SK-N-SH (cell line): ENCODE results near the gene TMEM95. TPM values are rescaled to one million over a fixed set of nuclear protein-coding genes. Genes with fewer than 3 reads are reported as not detected.

Source experiments
- CTCF ChIA-PET: fragments of 300-600, 350-600 bp; formaldehyde crosslinking; extraction: SDS; loops from one replicate; lab custom pipeline; 2021; lab: Yijun Ruan, JAX
- POLR2A ChIA-PET: fragments of 350-600 bp; sonication (Branson Sonifier 250); formaldehyde crosslinking; extraction: SDS; loops from one replicate; lab custom pipeline; 2020; ENCODE audit warnings: antibody characterized with exemption, inconsistent platforms; lab: Yijun Ruan, JAX
- DNase-seq: peaks from one replicate; pipeline ENCODE4 v3.0.0; 2012
- H2AFZ ChIP-seq: fragments of 200-600 bp; sonication (generic); 2 replicates; pipeline ENCODE4 v1.8.1; 2016; ENCODE audit warnings: antibody characterized with exemption, mild to moderate bottlenecking, low read depth
- H3F3A ChIP-seq: fragments of 200-600 bp; sonication (generic); replicated peaks from 2 replicates; pipeline ENCODE3; 2016; ENCODE audit warnings: antibody characterized with exemption, mild to moderate bottlenecking; ENCODE audit not compliant: insufficient read depth
- H3K27ac ChIP-seq, 2 experiments: fragments of 200-500 bp in 1 of 2; fragments of 200-600 bp in 1 of 2; sonication (Bioruptor generic) in 1 of 2; sonication (generic), shearing (Covaris generic) in 1 of 2; 2 replicates each; pipeline versions ENCODE4 v1.5.1 to v1.6.1; 2014 to 2016; ENCODE audit warnings: low read depth in 2 of 2, inconsistent platforms in 1 of 2, low read length in 1 of 2, mild to moderate bottlenecking in 1 of 2, mixed read lengths in 1 of 2
- H3K27me3 ChIP-seq: fragments of 200-600 bp; sonication (generic), shearing (Covaris generic); 2 replicates; pipeline ENCODE4 v1.6.1; 2016; ENCODE audit warnings: mixed run types; ENCODE audit not compliant: insufficient read depth
- H3K36me3 ChIP-seq, 2 experiments: fragments of 200-500 bp in 1 of 2; fragments of 200-600 bp in 1 of 2; sonication (Bioruptor generic) in 1 of 2; sonication (generic) in 1 of 2; replicated peaks in 1 of 2; 2 replicates each; pipeline versions ENCODE3 to v1.5.1; 2014 to 2016; ENCODE audit warnings: low read length in 1 of 2, mild to moderate bottlenecking in 1 of 2; ENCODE audit not compliant: insufficient read depth in 2 of 2, control insufficient read depth in 1 of 2
- H3K4me1 ChIP-seq, 2 experiments: fragments of 200-500 bp in 1 of 2; fragments of 200-600 bp in 1 of 2; sonication (Bioruptor generic) in 1 of 2; sonication (generic), shearing (Covaris generic) in 1 of 2; 2 replicates each; pipeline versions ENCODE4 v1.5.1 to v1.6.1; 2014 to 2016; ENCODE audit warnings: low read depth in 1 of 2, low read length in 1 of 2, mixed run types in 1 of 2; ENCODE audit not compliant: insufficient read depth in 2 of 2, control insufficient read depth in 1 of 2
- H3K4me2 ChIP-seq: fragments of 200-600 bp; sonication (generic), shearing (Covaris generic); 2 replicates; pipeline ENCODE4 v1.6.1; 2017; ENCODE audit warnings: mixed run types
- H3K4me3 ChIP-seq, 2 experiments: fragments of 200-500 bp in 1 of 2; fragments of 200-600 bp in 1 of 2; sonication (Bioruptor generic) in 1 of 2; sonication (generic), shearing (Covaris generic) in 1 of 2; 2 replicates each; pipeline versions ENCODE4 v1.5.1 to v1.8.1; 2014 to 2016; ENCODE audit warnings: low read depth in 2 of 2, inconsistent platforms in 1 of 2, low read length in 1 of 2, mild to moderate bottlenecking in 1 of 2, mixed read lengths in 1 of 2, moderate library complexity in 1 of 2
- H3K79me2 ChIP-seq: fragments of 200-600 bp; sonication (generic); 2 replicates; pipeline ENCODE4 v1.8.1; 2017; ENCODE audit warnings: mild to moderate bottlenecking; ENCODE audit not compliant: insufficient read depth
- H3K9ac ChIP-seq: fragments of 200-600 bp; sonication (generic); 2 replicates; pipeline ENCODE4 v1.6.1; 2017; ENCODE audit warnings: mixed run types
- H3K9me2 ChIP-seq: fragments of 200-600 bp; sonication (generic); 2 replicates; pipeline ENCODE4 v1.6.1; 2017; ENCODE audit warnings: mixed run types
- H3K9me3 ChIP-seq: fragments of 200-600 bp; sonication (generic); 2 replicates; pipeline ENCODE4 v1.6.1; 2017; ENCODE audit warnings: mixed run types, mild to moderate bottlenecking, moderate library complexity
- H4K20me1 ChIP-seq: fragments of 200-600 bp; sonication (generic); 2 replicates; pipeline ENCODE4 v1.6.1; 2017; ENCODE audit warnings: mild to moderate bottlenecking, mixed run types; ENCODE audit not compliant: insufficient read depth
- ELF1 ChIP-seq: IDR thresholded peaks from 2 replicates; pipeline ENCODE4 v1.4.0; 2012
- EP300 ChIP-seq, 2 experiments: IDR thresholded peaks; 2 replicates each; pipeline versions ENCODE4 v1.4.0 to v1.6.1; 2012; ENCODE audit warnings: borderline replicate concordance in 1 of 2, low read depth in 1 of 2, low read length in 1 of 2
- EZH2phosphoT487 ChIP-seq: fragments of 200-600 bp; sonication (generic); IDR thresholded peaks from 2 replicates; pipeline ENCODE4 v1.6.1; 2017; ENCODE audit warnings: low read depth, mixed run types, mild to moderate bottlenecking, antibody characterized with exemption, moderate library complexity, borderline replicate concordance
- FOSL2 ChIP-seq: IDR thresholded peaks from 2 replicates; pipeline ENCODE4 v1.4.0; 2012; ENCODE audit warnings: low read depth, mild to moderate bottlenecking, moderate library complexity, borderline replicate concordance
- JUND ChIP-seq: IDR thresholded peaks from 2 replicates; pipeline ENCODE4 v1.4.0; 2012
- NFIC ChIP-seq: IDR thresholded peaks from 2 replicates; pipeline ENCODE4 v1.4.0; 2012; ENCODE audit warnings: borderline replicate concordance
- REST ChIP-seq: IDR thresholded peaks from 2 replicates; pipeline ENCODE4 v1.6.1; 2012; ENCODE audit warnings: mild to moderate bottlenecking, low read depth, low read length, moderate library complexity
- RFX5 ChIP-seq: IDR thresholded peaks from 2 replicates; pipeline ENCODE4 v1.6.1; 2012; ENCODE audit warnings: mild to moderate bottlenecking, improper control_type of control experiment, low read length
- SIN3A ChIP-seq: IDR thresholded peaks from 2 replicates; pipeline ENCODE4 v1.6.1; 2012; ENCODE audit warnings: low read depth, mild to moderate bottlenecking, low read length, moderate library complexity, borderline replicate concordance
- SMC3 ChIP-seq: IDR thresholded peaks from 2 replicates; pipeline ENCODE4 v1.6.1; 2012; ENCODE audit warnings: low read depth, low read length, improper control_type of control experiment
- TCF12 ChIP-seq: IDR thresholded peaks from 2 replicates; pipeline ENCODE4 v1.4.0; 2012
- TEAD4 ChIP-seq: IDR thresholded peaks from 2 replicates; pipeline ENCODE4 v1.4.0; 2012; ENCODE audit warnings: mild to moderate bottlenecking, borderline replicate concordance; ENCODE audit not compliant: insufficient read depth
- USF2 ChIP-seq: fragments of 150-350 bp; IDR thresholded peaks from 2 replicates; pipeline ENCODE4 v1.6.1; 2017; ENCODE audit warnings: antibody characterized with exemption, low read length, low read depth, borderline replicate concordance
- YY1 ChIP-seq: IDR thresholded peaks from 2 replicates; pipeline ENCODE4 v1.4.0; 2012; ENCODE audit warnings: low read depth, mild to moderate bottlenecking
- WGBS: methylation state at CpG from one replicate; pipeline ENCODE4 v1.1.6; 2017; ENCODE audit warnings: low lambda C conversion rate; 5-methylcytosine and 5-hydroxymethylcytosine counted together
- polyA plus RNA-seq, 3 experiments: library from polyadenylated mRNA; depleted of rRNA; stranded (reverse); fragments of >200 nt; gene quantifications; 2 replicates each; pipeline ENCODE4 v1.2.3, GENCODE V29; 2012
- TF ChIP-seq, protein P1 (sequence below): fragments of 200-600 bp; sonication (generic); IDR thresholded peaks from 2 replicates; pipeline ENCODE4 v1.6.1; 2017; ENCODE audit warnings: antibody characterized with exemption, mild to moderate bottlenecking, moderate library complexity
- TF ChIP-seq, protein P2 (sequence below): IDR thresholded peaks from 2 replicates; pipeline ENCODE4; 2012
- TF ChIP-seq, protein P3 (sequence below): IDR thresholded peaks from 2 replicates; pipeline ENCODE4 v1.4.0; 2012; ENCODE audit warnings: low read depth, borderline replicate concordance

The TMEM95 gene
- polyA plus RNA-seq, 1 of the 3 experiments (the other 2 are of a cell fraction): not detected

- Histone ChIP-seq H3K79me2 (peaks cover 15% of the 10 kb centered on the region), H3K9me3 (no peaks in the 10 kb centered on the region), H3K9me2 (no peaks in the 10 kb centered on the region), H2AFZ (no peak overlapping the region), H3K4me2 (no peak overlapping the region), H3K9ac (no peak overlapping the region), H3K36me3 (peaks cover 20 to 51% of the 10 kb centered on the region in 2 experiments), H3K27me3 (no peaks in the 10 kb centered on the region), H3K4me3 (no peak overlapping the region), H3F3A (peaks cover 19% of the 10 kb centered on the region), H4K20me1 (peaks cover 13% of the 10 kb centered on the region), H3K4me1 (peaks cover 7 to 20% of the 10 kb centered on the region in 2 experiments; a peak in 2 of 4 replicates), H3K27ac (no peak overlapping the region)
- ChIA-PET CTCF (interaction anchor here (0.6 to 1.7 kb wide), 2 partner anchors 27 to 37 kb away, joined by 3 to 8 read pairs; partner anchors contain the start of gene SLC2A4), POLR2A (interaction anchor here (0.8 kb wide), 1 partner anchor 33 kb away, joined by 3 read pairs; no protein-coding TSS in a partner anchor)
- no peak for DNase-seq
- TF ChIP-seq NFIC: no peak
- no peak for TF ChIP-seq TEAD4
- no peak for TF ChIP-seq USF2
- TF ChIP-seq FOSL2: no peak
- no peak for TF ChIP-seq RFX5
- TF ChIP-seq EZH2phosphoT487: no peak
- no peak for TF ChIP-seq REST
- TF ChIP-seq, protein P1, sequence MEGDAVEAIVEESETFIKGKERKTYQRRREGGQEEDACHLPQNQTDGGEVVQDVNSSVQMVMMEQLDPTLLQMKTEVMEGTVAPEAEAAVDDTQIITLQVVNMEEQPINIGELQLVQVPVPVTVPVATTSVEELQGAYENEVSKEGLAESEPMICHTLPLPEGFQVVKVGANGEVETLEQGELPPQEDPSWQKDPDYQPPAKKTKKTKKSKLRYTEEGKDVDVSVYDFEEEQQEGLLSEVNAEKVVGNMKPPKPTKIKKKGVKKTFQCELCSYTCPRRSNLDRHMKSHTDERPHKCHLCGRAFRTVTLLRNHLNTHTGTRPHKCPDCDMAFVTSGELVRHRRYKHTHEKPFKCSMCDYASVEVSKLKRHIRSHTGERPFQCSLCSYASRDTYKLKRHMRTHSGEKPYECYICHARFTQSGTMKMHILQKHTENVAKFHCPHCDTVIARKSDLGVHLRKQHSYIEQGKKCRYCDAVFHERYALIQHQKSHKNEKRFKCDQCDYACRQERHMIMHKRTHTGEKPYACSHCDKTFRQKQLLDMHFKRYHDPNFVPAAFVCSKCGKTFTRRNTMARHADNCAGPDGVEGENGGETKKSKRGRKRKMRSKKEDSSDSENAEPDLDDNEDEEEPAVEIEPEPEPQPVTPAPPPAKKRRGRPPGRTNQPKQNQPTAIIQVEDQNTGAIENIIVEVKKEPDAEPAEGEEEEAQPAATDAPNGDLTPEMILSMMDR: no peak
- TF ChIP-seq SMC3: no peak
- no peak for TF ChIP-seq TCF12
- TF ChIP-seq SIN3A: no peak
- TF ChIP-seq ELF1: no peak
- no peak for TF ChIP-seq EP300 (IDR thresholded peaks at IDR 0.05; ENCODE audit: borderline replicate concordance in 1 of 2, low read depth in 1 of 2, low read length in 1 of 2)
- TF ChIP-seq, protein P2, sequence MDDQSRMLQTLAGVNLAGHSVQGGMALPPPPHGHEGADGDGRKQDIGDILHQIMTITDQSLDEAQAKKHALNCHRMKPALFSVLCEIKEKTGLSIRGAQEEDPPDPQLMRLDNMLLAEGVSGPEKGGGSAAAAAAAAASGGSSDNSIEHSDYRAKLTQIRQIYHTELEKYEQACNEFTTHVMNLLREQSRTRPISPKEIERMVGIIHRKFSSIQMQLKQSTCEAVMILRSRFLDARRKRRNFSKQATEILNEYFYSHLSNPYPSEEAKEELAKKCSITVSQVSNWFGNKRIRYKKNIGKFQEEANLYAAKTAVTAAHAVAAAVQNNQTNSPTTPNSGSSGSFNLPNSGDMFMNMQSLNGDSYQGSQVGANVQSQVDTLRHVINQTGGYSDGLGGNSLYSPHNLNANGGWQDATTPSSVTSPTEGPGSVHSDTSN: no peak
- no peak for TF ChIP-seq JUND
- TF ChIP-seq YY1: no peak
- TF ChIP-seq, protein P3, sequence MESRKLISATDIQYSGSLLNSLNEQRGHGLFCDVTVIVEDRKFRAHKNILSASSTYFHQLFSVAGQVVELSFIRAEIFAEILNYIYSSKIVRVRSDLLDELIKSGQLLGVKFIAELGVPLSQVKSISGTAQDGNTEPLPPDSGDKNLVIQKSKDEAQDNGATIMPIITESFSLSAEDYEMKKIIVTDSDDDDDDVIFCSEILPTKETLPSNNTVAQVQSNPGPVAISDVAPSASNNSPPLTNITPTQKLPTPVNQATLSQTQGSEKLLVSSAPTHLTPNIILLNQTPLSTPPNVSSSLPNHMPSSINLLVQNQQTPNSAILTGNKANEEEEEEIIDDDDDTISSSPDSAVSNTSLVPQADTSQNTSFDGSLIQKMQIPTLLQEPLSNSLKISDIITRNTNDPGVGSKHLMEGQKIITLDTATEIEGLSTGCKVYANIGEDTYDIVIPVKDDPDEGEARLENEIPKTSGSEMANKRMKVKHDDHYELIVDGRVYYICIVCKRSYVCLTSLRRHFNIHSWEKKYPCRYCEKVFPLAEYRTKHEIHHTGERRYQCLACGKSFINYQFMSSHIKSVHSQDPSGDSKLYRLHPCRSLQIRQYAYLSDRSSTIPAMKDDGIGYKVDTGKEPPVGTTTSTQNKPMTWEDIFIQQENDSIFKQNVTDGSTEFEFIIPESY: no peak
- 95% methylated on average over 11 of the region's 13 CpGs for WGBS
These were observed 36.7 kb upstream of the TMEM95 start for GRCh38 chr17:7318121-7318860.
